ENCODE measurements around the gene PHLPP1.

DNA sequence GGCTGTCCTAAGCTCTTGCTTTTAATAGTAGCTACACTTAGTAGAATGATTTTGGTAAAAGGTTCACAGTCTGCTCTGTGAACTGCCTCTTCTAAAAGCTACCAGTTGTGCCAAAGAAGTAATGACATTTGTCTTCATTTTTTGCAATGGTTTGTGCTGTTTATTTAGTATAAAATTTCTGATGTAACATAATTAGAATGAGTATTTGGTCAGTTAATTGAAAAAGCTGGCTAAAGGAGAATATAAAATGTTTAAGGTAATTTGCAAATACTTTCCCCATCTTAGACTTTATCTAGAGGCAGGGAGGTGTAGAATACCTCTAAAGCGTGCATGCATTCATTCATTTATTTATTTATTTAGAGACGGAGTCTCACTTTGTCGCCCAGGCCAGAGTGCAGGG, 71.3 kb downstream of the PHLPP1 start:
- TF ChIP-seq EZH2 (IDR thresholded peaks at IDR 0.05): no peak
- TF ChIP-seq POLR2AphosphoS5 (IDR thresholded peaks at IDR 0.05; ENCODE audit: borderline replicate concordance, low read depth, low read length): no peak
- TF ChIP-seq FOXP2 (optimal IDR thresholded peaks at IDR 0.05; ENCODE audit: control extremely low read depth, extremely low read length, insufficient read depth): no peak
